MM.1S (cell line): ENCODE results near the gene MARCO.

ENCODE experiments used
- CTCF ChIP-seq: fragments of 300-600 bp; sonication (generic); IDR thresholded peaks from 2 replicates; pipeline ENCODE4 v1.5.1; 2016; ENCODE audit warnings: antibody characterized with exemption, low read length, mixed read lengths
- EZH2 ChIP-seq: fragments of 300-600 bp; sonication (generic); optimal IDR thresholded peaks from 2 replicates; pipeline ENCODE3; 2017; ENCODE audit warnings: low read depth, mild to moderate bottlenecking, antibody characterized with exemption, low read length, mixed read lengths
- EZH2phosphoT487 ChIP-seq: fragments of 300-600 bp; sonication (generic); IDR thresholded peaks from 2 replicates; pipeline ENCODE4 v1.6.1; 2018; ENCODE audit warnings: antibody characterized with exemption, low read length

- TF ChIP-seq CTCF = no peak
- TF ChIP-seq EZH2 = no peak
- no peak for TF ChIP-seq EZH2phosphoT487
Observed at GRCh38 chr2:118913803-118914645, 28.0 kb upstream of the MARCO start.
